Measurements from ENCODE around the gene P4HB.

The P4HB gene

GRCh38 chr17:81859906-81860755, at the start of gene P4HB:
TSS of gene P4HB (minus strand) at chr17:81860535. CDS start at chr17:81860471, 64 bp downstream.
- DNase-seq (ENCODE audit: low spot score), result no peak

GRCh38 chr17:81909231-81909630, 48.9 kb upstream of the P4HB start:
- no peak for DNase-seq (ENCODE audit: low spot score)

- DNase-seq (ENCODE audit: low spot score), result no peak
Measured at GRCh38 chr17:81908793-81909192, 48.5 kb upstream of the P4HB start.

GRCh38 chr17:81907219-81908145, 47.1 kb upstream of the P4HB start:
- DNase-seq (ENCODE audit: low spot score), result no peak

- peak; percentile 59 for DNase-seq (ENCODE audit: low spot score)
Measured at GRCh38 chr17:81906476-81907218, 46.3 kb upstream of the P4HB start.

- no peak for DNase-seq (ENCODE audit: low spot score)
Measured at GRCh38 chr17:81905993-81906392, 45.7 kb upstream of the P4HB start.

GRCh38 chr17:81905424-81905875, 45.1 kb upstream of the P4HB start:
- DNase-seq (ENCODE audit: low spot score), result no peak

- no peak for DNase-seq (ENCODE audit: low spot score)
Measured at GRCh38 chr17:81904600-81905423, 44.5 kb upstream of the P4HB start.

- DNase-seq (ENCODE audit: low spot score), result no peak
Measured at GRCh38 chr17:81903896-81904599, 43.7 kb upstream of the P4HB start.

GRCh38 chr17:81903415-81903831, 43.1 kb upstream of the P4HB start:
- DNase-seq (ENCODE audit: low spot score), result no peak

GRCh38 chr17:81902653-81903414, 42.5 kb upstream of the P4HB start:
- DNase-seq (ENCODE audit: low spot score), result no peak

- DNase-seq (ENCODE audit: low spot score), result no peak
Measured at GRCh38 chr17:81902023-81902652, 41.8 kb upstream of the P4HB start, which contains the start of gene NPB. TSS of gene NPB (plus strand) at chr17:81902238. CDS start at chr17:81902278, 40 bp downstream.

GRCh38 chr17:81901167-81902022, 41.1 kb upstream of the P4HB start:
- DNase-seq (ENCODE audit: low spot score), result no peak

GRCh38 chr17:81900181-81900820, 40.0 kb upstream of the P4HB start:
- DNase-seq (ENCODE audit: low spot score), result no peak

GRCh38 chr17:81899514-81900166, 39.3 kb upstream of the P4HB start:
- no peak for DNase-seq (ENCODE audit: low spot score)

- DNase-seq (ENCODE audit: low spot score), result no peak
Measured at GRCh38 chr17:81898885-81899284, 38.5 kb upstream of the P4HB start.
